ENCODE measurements around the gene PLXDC2. TPM values are rescaled to one million over a fixed set of nuclear protein-coding genes. Genes with fewer than 3 reads are reported as not detected.
A peak's percentile ranks its signal among the peaks of the same experiment; 100 is the strongest.
"Not testable (repeated sequence)": the region's sequence is repeated elsewhere in the genome, so short reads cannot be mapped to it uniquely, and the experiment has no call there.

Gene PLXDC2
- total and polyA plus RNA-seq, 4 donors, result 11.8 to 99.6 (median 40.8) TPM

DNA sequence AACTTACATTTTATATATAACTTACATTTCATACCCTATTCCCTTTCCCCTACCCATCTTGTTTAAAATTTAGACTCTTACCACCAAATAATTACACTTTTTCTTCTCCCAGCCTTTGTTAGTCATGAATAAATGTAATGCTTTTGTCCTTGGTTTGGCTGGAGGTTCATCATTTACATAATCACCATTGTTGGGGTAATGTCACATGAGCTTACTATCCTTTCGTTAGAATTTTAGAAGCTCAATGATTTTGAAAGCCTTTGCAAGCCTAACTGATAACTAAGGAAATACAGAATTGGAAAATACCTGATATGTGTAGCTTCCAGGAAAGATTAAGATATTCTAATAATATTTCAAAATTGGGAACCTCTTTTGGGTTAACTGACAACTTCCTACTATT is 171.7 kb downstream of the PLXDC2 start:
- 0 to 35% methylated on average over 1 of the region's 1 CpG for WGBS, 2 donors
- Histone ChIP-seq H3K4me1 (ENCODE audit: control insufficient read depth in 5 of 5, insufficient read depth in 5 of 5, low read length in 5 of 5) (peaks cover 0 to 5% (median 1%) of the 10 kb centered on the region in 5 donors), H3K4me3 (no peak overlapping the region), H3K27ac (ENCODE audit: low read depth in 1 of 2, low read length in 1 of 2) (no peak overlapping the region), H3K36me3 (ENCODE audit: control insufficient read depth in 4 of 4, insufficient read depth in 4 of 4, low read length in 4 of 4) (peaks cover 0 to 3% (median 0%) of the 10 kb centered on the region in 4 donors), H3K9me3 (ENCODE audit: control insufficient read depth in 4 of 4, insufficient read depth in 3 of 4, low read length in 3 of 4) (no peaks in the 10 kb centered on the region), H3K27me3 (ENCODE audit: control insufficient read depth in 3 of 3, insufficient read depth in 3 of 3, low read length in 2 of 3) (no peaks in the 10 kb centered on the region), H3K9ac (ENCODE audit: insufficient read depth in 1 of 2, low read length in 2 of 2) (no peak overlapping the region)
- DNase-seq (no peak), ATAC-seq (ENCODE audit: insufficient read depth, low FRiP score) (no peak)
- TF ChIP-seq, protein P1, sequence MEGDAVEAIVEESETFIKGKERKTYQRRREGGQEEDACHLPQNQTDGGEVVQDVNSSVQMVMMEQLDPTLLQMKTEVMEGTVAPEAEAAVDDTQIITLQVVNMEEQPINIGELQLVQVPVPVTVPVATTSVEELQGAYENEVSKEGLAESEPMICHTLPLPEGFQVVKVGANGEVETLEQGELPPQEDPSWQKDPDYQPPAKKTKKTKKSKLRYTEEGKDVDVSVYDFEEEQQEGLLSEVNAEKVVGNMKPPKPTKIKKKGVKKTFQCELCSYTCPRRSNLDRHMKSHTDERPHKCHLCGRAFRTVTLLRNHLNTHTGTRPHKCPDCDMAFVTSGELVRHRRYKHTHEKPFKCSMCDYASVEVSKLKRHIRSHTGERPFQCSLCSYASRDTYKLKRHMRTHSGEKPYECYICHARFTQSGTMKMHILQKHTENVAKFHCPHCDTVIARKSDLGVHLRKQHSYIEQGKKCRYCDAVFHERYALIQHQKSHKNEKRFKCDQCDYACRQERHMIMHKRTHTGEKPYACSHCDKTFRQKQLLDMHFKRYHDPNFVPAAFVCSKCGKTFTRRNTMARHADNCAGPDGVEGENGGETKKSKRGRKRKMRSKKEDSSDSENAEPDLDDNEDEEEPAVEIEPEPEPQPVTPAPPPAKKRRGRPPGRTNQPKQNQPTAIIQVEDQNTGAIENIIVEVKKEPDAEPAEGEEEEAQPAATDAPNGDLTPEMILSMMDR (IDR thresholded peaks at IDR 0.05; ENCODE audit: control extremely low read depth, extremely low read depth), result no peak

DNA sequence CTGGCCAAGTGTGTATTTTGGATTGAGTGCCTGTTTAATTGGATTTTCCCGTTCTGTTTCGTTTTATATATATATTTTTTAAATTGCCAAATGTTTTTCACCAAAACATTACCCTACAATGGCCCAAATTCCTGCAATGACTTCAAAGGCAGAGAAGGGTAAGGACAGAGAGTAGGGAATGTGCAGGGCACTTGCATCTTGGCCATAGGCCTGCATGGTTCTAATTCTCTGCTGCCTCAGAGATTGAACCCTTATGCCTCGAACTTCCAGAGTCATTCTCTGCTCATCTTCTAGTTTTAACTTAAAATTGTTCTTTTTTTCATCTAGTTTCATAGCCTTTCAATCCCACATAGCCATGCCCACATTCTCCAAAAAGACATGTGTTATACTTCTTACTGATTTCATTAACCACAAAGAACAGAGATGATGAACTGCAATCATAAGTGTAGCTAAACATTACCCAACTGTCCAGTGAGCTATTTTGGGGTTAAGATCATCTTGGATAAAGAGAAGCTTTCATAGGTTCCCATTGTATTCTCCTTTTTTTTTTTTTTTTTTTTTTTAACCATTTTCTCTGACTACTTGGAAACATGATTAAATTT is 177.6 kb downstream of the PLXDC2 start:
- Histone ChIP-seq H3K9ac (ENCODE audit: insufficient read depth in 1 of 2, low read length in 2 of 2) (no peak overlapping the region), H3K27ac (ENCODE audit: low read depth in 1 of 2, low read length in 1 of 2) (no peak overlapping the region), H3K36me3 (ENCODE audit: control insufficient read depth in 4 of 4, insufficient read depth in 4 of 4, low read length in 4 of 4) (no peaks in the 10 kb centered on the region), H3K27me3 (ENCODE audit: control insufficient read depth in 3 of 3, insufficient read depth in 3 of 3, low read length in 2 of 3) (no peaks in the 10 kb centered on the region), H3K4me3 (no peak overlapping the region), H3K4me1 (ENCODE audit: control insufficient read depth in 5 of 5, insufficient read depth in 5 of 5, low read length in 5 of 5) (peaks cover 0 to 32% (median 3%) of the 10 kb centered on the region in 5 donors), H3K9me3 (ENCODE audit: control insufficient read depth in 4 of 4, insufficient read depth in 3 of 4, low read length in 3 of 4) (no peaks in the 10 kb centered on the region)
- ATAC-seq (ENCODE audit: insufficient read depth, low FRiP score) (peak; percentile 62), DNase-seq (peak in 2 of 3 donors; percentile 95 to 96)
- 80 to 91% methylated on average over 3 of the region's 3 CpGs for WGBS, 2 donors
- TF ChIP-seq, protein P1 (IDR thresholded peaks at IDR 0.05; ENCODE audit: control extremely low read depth, extremely low read depth), result no peak

DNA sequence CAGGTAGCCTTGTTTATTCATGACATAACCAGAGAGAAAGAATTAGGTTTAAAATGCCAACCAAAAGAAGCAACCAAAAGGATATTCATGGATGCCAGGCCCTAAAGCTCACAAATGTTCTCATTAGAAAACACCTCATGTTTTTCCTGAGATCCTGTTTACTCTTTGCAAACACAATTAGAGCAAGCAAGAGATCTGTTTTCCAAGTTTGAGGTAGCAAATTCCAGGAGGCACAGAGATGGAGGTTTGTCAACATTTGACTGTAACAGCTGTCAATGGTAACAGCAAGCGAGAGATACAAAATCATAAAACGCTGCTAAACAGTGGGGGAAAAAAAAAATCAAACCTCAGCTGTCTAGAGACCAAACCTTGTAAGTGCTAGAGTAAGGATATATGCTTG is 182.2 kb downstream of the PLXDC2 start:
- Histone ChIP-seq H3K27me3 (ENCODE audit: control insufficient read depth in 3 of 3, insufficient read depth in 3 of 3, low read length in 2 of 3) (no peaks in the 10 kb centered on the region), H3K4me1 (ENCODE audit: control insufficient read depth in 5 of 5, insufficient read depth in 5 of 5, low read length in 5 of 5) (peaks cover under 1 to 46% (median 3%) of the 10 kb centered on the region in 5 donors), H3K9ac (ENCODE audit: insufficient read depth in 1 of 2, low read length in 2 of 2) (no peak overlapping the region), H3K4me3 (no peak overlapping the region), H3K36me3 (ENCODE audit: control insufficient read depth in 4 of 4, insufficient read depth in 4 of 4, low read length in 4 of 4) (peaks cover 0 to 20% (median 11%) of the 10 kb centered on the region in 4 donors), H3K27ac (ENCODE audit: low read depth in 1 of 2, low read length in 1 of 2) (no peak overlapping the region), H3K9me3 (ENCODE audit: control insufficient read depth in 4 of 4, insufficient read depth in 3 of 4, low read length in 3 of 4) (no peaks in the 10 kb centered on the region)
- TF ChIP-seq, protein P1 (IDR thresholded peaks at IDR 0.05; ENCODE audit: control extremely low read depth, extremely low read depth), result no peak
- DNase-seq (no peak), ATAC-seq (ENCODE audit: insufficient read depth, low FRiP score) (no peak)
- 73 to 75% methylated on average over 2 of the region's 2 CpGs for WGBS, 2 donors

DNA sequence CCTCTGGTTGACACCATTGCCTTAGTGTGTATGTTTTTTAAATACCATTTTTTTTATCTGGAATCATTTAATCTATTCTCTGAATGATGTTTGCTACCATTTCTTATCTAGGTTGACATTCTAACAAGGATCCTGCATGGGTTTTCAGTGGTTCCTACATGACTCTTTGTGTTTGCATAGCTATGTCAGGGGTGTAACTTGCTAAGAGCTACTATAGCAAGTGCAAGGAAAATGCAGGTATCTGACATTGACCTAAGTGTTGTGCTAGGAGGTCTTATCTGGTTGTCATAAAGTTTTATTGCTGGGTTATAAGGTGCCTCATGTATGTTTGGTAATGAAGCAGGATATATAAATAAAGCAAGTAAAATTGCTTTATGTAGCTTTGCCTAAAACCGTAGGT is 183.2 kb downstream of the PLXDC2 start:
- Histone ChIP-seq H3K36me3 (ENCODE audit: control insufficient read depth in 4 of 4, insufficient read depth in 4 of 4, low read length in 4 of 4) (peaks cover 0 to 23% (median 11%) of the 10 kb centered on the region in 4 donors), H3K27me3 (ENCODE audit: control insufficient read depth in 3 of 3, insufficient read depth in 3 of 3, low read length in 2 of 3) (no peaks in the 10 kb centered on the region), H3K4me3 (no peak overlapping the region), H3K9me3 (ENCODE audit: control insufficient read depth in 4 of 4, insufficient read depth in 3 of 4, low read length in 3 of 4) (no peaks in the 10 kb centered on the region), H3K4me1 (ENCODE audit: control insufficient read depth in 5 of 5, insufficient read depth in 5 of 5, low read length in 5 of 5) (peaks cover 1 to 50% (median 8%) of the 10 kb centered on the region in 5 donors), H3K9ac (ENCODE audit: insufficient read depth in 1 of 2, low read length in 2 of 2) (no peak overlapping the region), H3K27ac (ENCODE audit: low read depth in 1 of 2, low read length in 1 of 2) (no peak overlapping the region)
- no peak for DNase-seq
- WGBS, 2 donors, result 82 to 95% methylated on average over 1 of the region's 1 CpG
- TF ChIP-seq, protein P1 (IDR thresholded peaks at IDR 0.05; ENCODE audit: control extremely low read depth, extremely low read depth), result no peak
- no peak for ATAC-seq (ENCODE audit: insufficient read depth, low FRiP score)

DNA sequence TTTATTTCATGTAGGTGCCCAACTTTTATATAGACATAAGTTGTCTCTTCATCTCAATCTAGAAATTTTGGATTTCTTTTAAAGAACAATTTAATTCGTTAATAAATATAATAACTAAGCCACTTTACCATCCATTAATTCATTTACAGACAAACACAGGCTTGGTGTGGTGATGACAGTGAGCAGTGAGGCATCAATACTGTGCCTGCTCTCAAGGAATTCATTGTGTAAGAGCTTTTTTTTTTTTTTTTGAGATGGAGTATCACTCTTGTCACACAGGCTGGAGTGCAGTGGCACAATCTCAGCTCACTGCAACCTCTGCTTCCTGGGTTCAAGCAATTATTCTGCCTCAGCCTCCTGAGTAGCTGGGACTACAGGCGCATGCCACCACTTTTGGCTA is 185.8 kb downstream of the PLXDC2 start:
- not testable (repeated sequence) for H3K27ac ChIP-seq (ENCODE audit: low read depth in 1 of 2, low read length in 1 of 2); ATAC-seq (ENCODE audit: insufficient read depth, low FRiP score); H3K9ac ChIP-seq (ENCODE audit: insufficient read depth in 1 of 2, low read length in 2 of 2); H3K4me3 ChIP-seq; DNase-seq; H3K9me3 ChIP-seq (ENCODE audit: control insufficient read depth in 4 of 4, insufficient read depth in 3 of 4, low read length in 3 of 4); H3K27me3 ChIP-seq (ENCODE audit: control insufficient read depth in 3 of 3, insufficient read depth in 3 of 3, low read length in 2 of 3)
- H3K36me3 ChIP-seq (ENCODE audit: control insufficient read depth in 4 of 4, insufficient read depth in 4 of 4, low read length in 4 of 4), result peaks cover 0 to 26% (median 11%) of the 10 kb centered on the region in 4 donors
- peaks cover 4 to 67% (median 12%) of the 10 kb centered on the region in 5 donors for H3K4me1 ChIP-seq (ENCODE audit: control insufficient read depth in 5 of 5, insufficient read depth in 5 of 5, low read length in 5 of 5)
- 90 to 93% methylated on average over 2 of the region's 2 CpGs for whole genome bisulfite sequencing, 2 donors

Measured in lung (tissue), 12 donors.